Endothelial cell of umbilical vein (primary cell): ENCODE data around the gene MFNG. TPM values are rescaled to one million over a fixed set of nuclear protein-coding genes. Genes with fewer than 3 reads are reported as not detected.

Experiments used
- BruUV-seq: library from RNA; stranded (reverse); fragments of 400-500 nt; replicated peaks from 2 replicates; lab custom pipeline; 2021; lab: Mats Ljungman, UMichigan
- CTCF ChIA-PET: fragments of 300-600, 350-600 bp; sonication (Branson Sonifier 250); formaldehyde crosslinking; loops from one replicate; lab custom pipeline; 2021; ENCODE audit warnings: antibody characterized with exemption, inconsistent platforms; lab: Charles Lee
- POLR2A ChIA-PET: fragments of 300-600, 350-600 bp; sonication (Branson Sonifier 250); formaldehyde crosslinking; loops from one replicate; lab custom pipeline; 2021; ENCODE audit warnings: antibody characterized with exemption, inconsistent platforms; lab: Charles Lee
- DNase-seq: peaks from one replicate; pipeline ENCODE4 v3.0.0-alpha.2; 2011; ENCODE audit warnings: low read depth, low spot score
- FAIRE-seq: peaks from 2 replicates; lab custom pipeline; 2011; peaks lifted over from hg19 to GRCh38; lab: Jason Lieb, UNC
- H2AFZ ChIP-seq: 2 replicates; pipeline ENCODE4 v1.6.0; 2012; ENCODE audit warnings: low read depth, low read length, control low read depth, inconsistent platforms
- H3K27ac ChIP-seq: 2 replicates; pipeline ENCODE4 v1.5.1; 2011; ENCODE audit warnings: low read depth, mild to moderate bottlenecking, control low read depth, low read length, moderate library complexity; ENCODE audit not compliant: insufficient read depth
- H3K27me3 ChIP-seq, 2 experiments: 2 replicates each; pipeline versions ENCODE4 v1.6.0 to v1.6.1; 2011; ENCODE audit warnings: low read length in 2 of 2, mixed read lengths in 1 of 2; ENCODE audit not compliant: control insufficient read depth in 2 of 2, insufficient read depth in 2 of 2
- H3K36me3 ChIP-seq, 2 experiments: 2 replicates in 1 of 2; 3 replicates in 1 of 2; pipeline ENCODE4 v1.5.1; 2011; ENCODE audit warnings: low read length in 2 of 2, mild to moderate bottlenecking in 1 of 2, moderate library complexity in 1 of 2; ENCODE audit not compliant: control insufficient read depth in 2 of 2, insufficient read depth in 2 of 2; ENCODE audit errors: extremely low read depth in 1 of 2
- H3K4me1 ChIP-seq: 3 replicates; pipeline ENCODE4 v1.5.1; 2011; ENCODE audit warnings: mild to moderate bottlenecking, low read length; ENCODE audit not compliant: control insufficient read depth, insufficient read depth; ENCODE audit errors: extremely low read depth
- H3K4me2 ChIP-seq: 2 replicates; pipeline ENCODE4 v1.6.1; 2011; ENCODE audit warnings: low read length, control low read depth, mixed read lengths; ENCODE audit not compliant: insufficient read depth
- H3K4me3 ChIP-seq, 3 experiments: fragments of 200-600 bp in 1 of 3; sonication (generic), shearing (Covaris generic) in 1 of 3; replicated peaks in 1 of 3; 2 replicates each; pipeline ENCODE4 v1.5.1; 2011 to 2016; ENCODE audit warnings: control low read depth in 3 of 3, low read length in 3 of 3, mild to moderate bottlenecking in 2 of 3, inconsistent platforms in 1 of 3, low read depth in 1 of 3, moderate library complexity in 1 of 3; ENCODE audit not compliant: insufficient read depth in 1 of 3
- H3K79me2 ChIP-seq: 2 replicates; pipeline ENCODE4 v1.6.0; 2012; ENCODE audit warnings: low read length, inconsistent platforms; ENCODE audit not compliant: control insufficient read depth, insufficient read depth
- H3K9ac ChIP-seq: replicated peaks from 2 replicates; pipeline ENCODE3; 2011; ENCODE audit warnings: low read length, control low read depth; ENCODE audit not compliant: insufficient read depth; ENCODE audit errors: extremely low read depth
- H3K9me1 ChIP-seq: replicated peaks from 3 replicates; pipeline ENCODE4 v1.6.0; 2011; ENCODE audit warnings: mild to moderate bottlenecking, low read length; ENCODE audit not compliant: control insufficient read depth, insufficient read depth; ENCODE audit errors: extremely low read depth
- H3K9me3 ChIP-seq: replicated peaks from 2 replicates; pipeline ENCODE4 v1.5.1; 2012; ENCODE audit warnings: low read length, inconsistent platforms; ENCODE audit not compliant: control insufficient read depth, insufficient read depth
- H4K20me1 ChIP-seq: replicated peaks from 2 replicates; pipeline ENCODE3; 2011; ENCODE audit warnings: mild to moderate bottlenecking, low read length; ENCODE audit not compliant: control insufficient read depth, insufficient read depth; ENCODE audit errors: extremely low read depth
- POLR2A ChIP-seq: IDR thresholded peaks from 2 replicates; pipeline ENCODE4 v1.6.1; 2012; ENCODE audit warnings: low read depth, mild to moderate bottlenecking, control low read depth, low read length
- dilution Hi-C: fragments of 300-500 bp; cut with MboI; formaldehyde crosslinking; loops from one replicate; pipeline ENCODE4 v1.15.0; 2019; ENCODE audit warnings: low sequenced_read_pairs; ENCODE audit not compliant: extremely low pct_ligation_motif_present
- intact Hi-C: fragments of 100-400 bp; cut with micrococcal nuclease; formaldehyde crosslinking; loops from one replicate; pipeline ENCODE4 v1.10.0; 2022
- polyA plus RNA-seq, 4 experiments: library from polyadenylated mRNA; depleted of rRNA in 3 of 4; stranded (reverse) in 3 of 4; unstranded in 1 of 4; fragments of >200 nt; gene quantifications; 2 replicates each; pipeline versions ENCODE4 v1.2.1 to v1.2.3, GENCODE V29; 2011 to 2012; ENCODE audit warnings: missing spikeins in 1 of 4
- total RNA-seq: library from RNA; stranded (reverse); gene quantifications from 2 replicates; pipeline ENCODE4 v1.2.3, GENCODE V29; 2021
- TF ChIP-seq, protein P1 (sequence below), 2 donors: IDR thresholded peaks; 1 replicate in 1 of 2; 2 replicates in 1 of 2; pipeline ENCODE4 v1.5.1; 2011; ENCODE audit warnings: low read length in 2 of 2, mild to moderate bottlenecking in 2 of 2, moderate library complexity in 2 of 2, control low read depth in 1 of 2, inconsistent platforms in 1 of 2, low read depth in 1 of 2; ENCODE audit not compliant: insufficient read depth in 1 of 2; ENCODE audit errors: extremely low read depth in 1 of 2

MFNG gene
- total and polyA plus RNA-seq, 2 donors (not counting 3 experiments of a cell fraction or from before 2014, with no cell fraction given) = 188 to 257 TPM

DNA sequence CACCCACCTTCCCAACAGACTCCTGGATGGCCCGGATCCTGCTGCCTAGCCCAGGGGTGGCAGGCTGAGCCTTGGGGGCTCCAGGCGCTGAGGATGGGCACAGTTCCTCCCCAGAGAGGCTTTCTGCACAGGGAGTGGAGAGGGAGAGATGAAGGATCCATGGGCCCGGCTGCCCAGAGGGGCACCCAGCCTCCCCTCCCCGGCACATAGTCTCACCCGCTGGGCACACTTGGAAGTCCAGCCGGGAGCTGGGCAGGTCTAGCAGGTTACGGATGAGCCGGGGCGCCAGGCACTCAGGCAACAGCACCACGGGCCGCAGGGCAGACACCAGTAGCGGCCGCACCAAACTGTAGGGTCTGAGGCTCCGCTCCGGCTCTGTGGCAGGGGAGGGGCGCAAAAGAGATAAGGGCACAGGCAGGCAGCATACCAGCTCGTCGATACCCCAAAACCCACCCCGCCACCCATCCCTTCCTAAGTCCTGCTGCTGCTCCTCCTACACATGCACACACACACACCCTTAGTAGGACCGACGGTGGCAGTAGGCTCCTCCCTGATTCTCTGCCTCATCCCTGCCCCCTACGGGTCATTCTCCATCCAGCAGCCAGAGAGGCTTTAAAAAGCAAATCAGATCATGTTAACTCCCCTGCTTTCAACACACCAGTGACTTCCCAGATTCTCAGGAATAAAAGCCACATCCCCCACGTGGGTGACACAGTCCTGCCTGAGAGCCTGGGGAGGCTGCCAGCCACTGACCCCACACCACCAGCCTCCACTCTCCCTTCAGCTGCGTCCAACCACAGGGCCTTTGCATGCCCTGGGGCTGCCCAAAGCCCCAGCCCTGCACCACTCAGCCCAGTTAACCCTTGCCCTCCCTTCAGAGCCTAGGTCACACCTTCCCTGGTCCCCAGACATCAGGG lies 6.5 kb upstream of the MFNG start:
- DNase-seq (peak; percentile 37), FAIRE-seq (peak; percentile 77)
- H3K9me3 ChIP-seq = no peaks in the 10 kb centered on the region
- H3K36me3 ChIP-seq = peaks cover 0 to 38% of the 10 kb centered on the region in 2 experiments
- H3K9ac ChIP-seq = no peak overlapping the region
- H3K4me1 ChIP-seq = peaks cover 9% of the 10 kb centered on the region
- POLR2A ChIA-PET = no interaction called here
- BruUV-seq = no TSS peak
- no peak overlapping the region for H3K27ac ChIP-seq
- no peaks in the 10 kb centered on the region for H3K27me3 ChIP-seq
- no peaks in the 10 kb centered on the region for H3K9me1 ChIP-seq
- intact Hi-C loops = no loop called here
- no peak overlapping the region for H2AFZ ChIP-seq
- H3K79me2 ChIP-seq = no peaks in the 10 kb centered on the region
- CTCF ChIA-PET = interaction anchor here (1.0 to 1.7 kb wide), 4 partner anchors 9 to 20 kb away, joined by 3 to 4 read pairs (median 4); no protein-coding TSS in a partner anchor
- TF ChIP-seq POLR2A = no peak
- TF ChIP-seq, protein P1, sequence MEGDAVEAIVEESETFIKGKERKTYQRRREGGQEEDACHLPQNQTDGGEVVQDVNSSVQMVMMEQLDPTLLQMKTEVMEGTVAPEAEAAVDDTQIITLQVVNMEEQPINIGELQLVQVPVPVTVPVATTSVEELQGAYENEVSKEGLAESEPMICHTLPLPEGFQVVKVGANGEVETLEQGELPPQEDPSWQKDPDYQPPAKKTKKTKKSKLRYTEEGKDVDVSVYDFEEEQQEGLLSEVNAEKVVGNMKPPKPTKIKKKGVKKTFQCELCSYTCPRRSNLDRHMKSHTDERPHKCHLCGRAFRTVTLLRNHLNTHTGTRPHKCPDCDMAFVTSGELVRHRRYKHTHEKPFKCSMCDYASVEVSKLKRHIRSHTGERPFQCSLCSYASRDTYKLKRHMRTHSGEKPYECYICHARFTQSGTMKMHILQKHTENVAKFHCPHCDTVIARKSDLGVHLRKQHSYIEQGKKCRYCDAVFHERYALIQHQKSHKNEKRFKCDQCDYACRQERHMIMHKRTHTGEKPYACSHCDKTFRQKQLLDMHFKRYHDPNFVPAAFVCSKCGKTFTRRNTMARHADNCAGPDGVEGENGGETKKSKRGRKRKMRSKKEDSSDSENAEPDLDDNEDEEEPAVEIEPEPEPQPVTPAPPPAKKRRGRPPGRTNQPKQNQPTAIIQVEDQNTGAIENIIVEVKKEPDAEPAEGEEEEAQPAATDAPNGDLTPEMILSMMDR (IDR thresholded peaks at IDR 0.05; ENCODE audit: extremely low read depth in 1 of 2, insufficient read depth in 1 of 2, low read depth in 1 of 2, low read length in 2 of 2) = peak; percentile 51 to 56
- H3K4me3 ChIP-seq = no peak overlapping the region
- dilution Hi-C loops = no loop called here
- H4K20me1 ChIP-seq = no peaks in the 10 kb centered on the region
- H3K4me2 ChIP-seq = no peak overlapping the region
